Astrocyte (in vitro differentiated cells and primary cell): ENCODE data around the gene FYN.

Experiments used
- EZH2 ChIP-seq: IDR thresholded peaks from 2 replicates; pipeline ENCODE4 v1.6.1; 2012; ENCODE audit warnings: mild to moderate bottlenecking, low read length, inconsistent platforms; ENCODE audit not compliant: insufficient read depth
- TF ChIP-seq, protein P1 (sequence below): IDR thresholded peaks from 2 replicates; pipeline ENCODE4 v1.5.1; 2011; ENCODE audit warnings: low read depth, mild to moderate bottlenecking, inconsistent platforms, low read length, moderate library complexity; ENCODE audit not compliant: insufficient read depth

DNA sequence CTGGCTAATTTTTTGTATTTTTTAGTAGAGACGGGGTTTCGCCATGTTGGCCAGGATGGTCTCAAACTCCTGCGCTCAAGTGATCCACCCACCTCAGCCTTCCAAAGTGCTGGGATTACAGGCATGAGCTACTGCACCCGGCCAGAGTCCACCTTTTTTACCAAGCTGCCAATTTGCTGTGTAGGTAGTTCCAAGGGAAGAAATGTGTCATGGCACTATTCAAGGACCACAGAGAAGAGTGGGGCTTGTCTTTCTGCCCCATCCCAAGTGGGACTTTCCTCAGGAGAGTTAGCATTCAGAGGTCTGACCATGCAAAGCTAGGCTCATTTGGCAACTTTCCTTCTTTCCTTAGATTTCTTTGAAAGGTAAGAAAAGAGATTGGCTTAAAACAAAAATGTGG, 155.6 kb downstream of the FYN start:
- TF ChIP-seq, protein P1, sequence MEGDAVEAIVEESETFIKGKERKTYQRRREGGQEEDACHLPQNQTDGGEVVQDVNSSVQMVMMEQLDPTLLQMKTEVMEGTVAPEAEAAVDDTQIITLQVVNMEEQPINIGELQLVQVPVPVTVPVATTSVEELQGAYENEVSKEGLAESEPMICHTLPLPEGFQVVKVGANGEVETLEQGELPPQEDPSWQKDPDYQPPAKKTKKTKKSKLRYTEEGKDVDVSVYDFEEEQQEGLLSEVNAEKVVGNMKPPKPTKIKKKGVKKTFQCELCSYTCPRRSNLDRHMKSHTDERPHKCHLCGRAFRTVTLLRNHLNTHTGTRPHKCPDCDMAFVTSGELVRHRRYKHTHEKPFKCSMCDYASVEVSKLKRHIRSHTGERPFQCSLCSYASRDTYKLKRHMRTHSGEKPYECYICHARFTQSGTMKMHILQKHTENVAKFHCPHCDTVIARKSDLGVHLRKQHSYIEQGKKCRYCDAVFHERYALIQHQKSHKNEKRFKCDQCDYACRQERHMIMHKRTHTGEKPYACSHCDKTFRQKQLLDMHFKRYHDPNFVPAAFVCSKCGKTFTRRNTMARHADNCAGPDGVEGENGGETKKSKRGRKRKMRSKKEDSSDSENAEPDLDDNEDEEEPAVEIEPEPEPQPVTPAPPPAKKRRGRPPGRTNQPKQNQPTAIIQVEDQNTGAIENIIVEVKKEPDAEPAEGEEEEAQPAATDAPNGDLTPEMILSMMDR, result no peak
- no peak for TF ChIP-seq EZH2
